Measurements from ENCODE around the gene MSI2.
A peak's percentile ranks its signal among the peaks of the same experiment; 100 is the strongest.

MSI2 gene

GRCh38 chr17:57527221-57528057 is 271.1 kb downstream of the MSI2 start:
- no peak for ATAC-seq
- TF ChIP-seq CREB5 (CRISPR knock-in tag; IDR thresholded peaks at IDR 0.05; ENCODE audit: low read depth): no peak
- no peak for TF ChIP-seq TCF4 (CRISPR knock-in tag; IDR thresholded peaks at IDR 0.05; ENCODE audit: borderline replicate concordance)
- TF ChIP-seq RARB (CRISPR knock-in tag; IDR thresholded peaks at IDR 0.05): no peak
- no peak for TF ChIP-seq ZNF8 (CRISPR knock-in tag; IDR thresholded peaks at IDR 0.05)
- no peak for TF ChIP-seq PATZ1 (CRISPR knock-in tag; IDR thresholded peaks at IDR 0.05; ENCODE audit: borderline replicate concordance)
- TF ChIP-seq POU6F1 (CRISPR knock-in tag; IDR thresholded peaks at IDR 0.05; ENCODE audit: borderline replicate concordance, low read depth): no peak
- TF ChIP-seq PPARA (CRISPR knock-in tag; IDR thresholded peaks at IDR 0.05; ENCODE audit: borderline replicate concordance): no peak
- TF ChIP-seq ZFP3 (CRISPR knock-in tag; IDR thresholded peaks at IDR 0.05): no peak
- TF ChIP-seq ZNF70 (CRISPR knock-in tag; IDR thresholded peaks at IDR 0.05): no peak
- TF ChIP-seq OSR1 (CRISPR knock-in tag; IDR thresholded peaks at IDR 0.05): no peak
- no peak for TF ChIP-seq ZFP30 (CRISPR knock-in tag; IDR thresholded peaks at IDR 0.05)
- no peak for TF ChIP-seq ZC3H10 (CRISPR knock-in tag; IDR thresholded peaks at IDR 0.05)
- TF ChIP-seq ISL1 (CRISPR knock-in tag; IDR thresholded peaks at IDR 0.05): no peak
- no peak for TF ChIP-seq SNAI2 (CRISPR knock-in tag; IDR thresholded peaks at IDR 0.05)
- no peak for TF ChIP-seq CSDC2 (CRISPR knock-in tag; IDR thresholded peaks at IDR 0.05)
- no peak for TF ChIP-seq ZNF565 (CRISPR knock-in tag; conservative IDR thresholded peaks at IDR 0.05; ENCODE audit: low read depth)

- ATAC-seq: no peak
These were observed 271.7 kb downstream of the MSI2 start for GRCh38 chr17:57528058-57528451.

GRCh38 chr17:57530026-57530425 is 273.7 kb downstream of the MSI2 start:
- TF ChIP-seq ZNF70 (CRISPR knock-in tag; IDR thresholded peaks at IDR 0.05) (no peak), ISL1 (CRISPR knock-in tag; IDR thresholded peaks at IDR 0.05) (peak; percentile 55), ESRRG (CRISPR knock-in tag; IDR thresholded peaks at IDR 0.05) (no peak), OSR1 (CRISPR knock-in tag; IDR thresholded peaks at IDR 0.05) (no peak)
- peak; percentile 85 for ATAC-seq

More at GRCh38 chr17:57528058-57528451, 271.7 kb downstream of the MSI2 start:
- TF ChIP-seq POU6F1 (CRISPR knock-in tag; IDR thresholded peaks at IDR 0.05; ENCODE audit: borderline replicate concordance, low read depth): no peak

GRCh38 chr17:57530508-57530907 is 274.2 kb downstream of the MSI2 start:
- TF ChIP-seq ZFP30 (CRISPR knock-in tag; IDR thresholded peaks at IDR 0.05) (no peak), TCF4 (CRISPR knock-in tag; IDR thresholded peaks at IDR 0.05; ENCODE audit: borderline replicate concordance) (no peak), PATZ1 (CRISPR knock-in tag; IDR thresholded peaks at IDR 0.05; ENCODE audit: borderline replicate concordance) (0 out of 2 replicates have a peak, but pooled peaks have one; percentile 15), ESRRG (CRISPR knock-in tag; IDR thresholded peaks at IDR 0.05) (no peak)
- peak; percentile 83 for ATAC-seq
